Right renal cortex interstitium (tissue), 3 donors: ENCODE data around the gene PTRH2. TPM values are rescaled to one million over a fixed set of nuclear protein-coding genes. Genes with fewer than 3 reads are reported as not detected.
"Not testable (repeated sequence)": the region's sequence is repeated elsewhere in the genome, so short reads cannot be mapped to it uniquely, and the experiment has no call there.

Experiments used
- DNase-seq, 3 donors: peaks; one replicate each; pipeline ENCODE4 v3.0.0-alpha.2; 2013; ENCODE audit warnings: low read depth in 3 of 3, low spot score in 2 of 3
- polyA plus RNA-seq, 3 donors: library from polyadenylated mRNA; unstranded; fragments of 120-200 nt; gene quantifications; one replicate each; pipeline ENCODE4 v1.2.1, GENCODE V29; 2013; ENCODE audit not compliant: insufficient read length in 3 of 3

PTRH2 gene
- 10 to 100 TPM; 26.6 to 30.9 (median 29.8) TPM for polyA plus RNA-seq

DNA sequence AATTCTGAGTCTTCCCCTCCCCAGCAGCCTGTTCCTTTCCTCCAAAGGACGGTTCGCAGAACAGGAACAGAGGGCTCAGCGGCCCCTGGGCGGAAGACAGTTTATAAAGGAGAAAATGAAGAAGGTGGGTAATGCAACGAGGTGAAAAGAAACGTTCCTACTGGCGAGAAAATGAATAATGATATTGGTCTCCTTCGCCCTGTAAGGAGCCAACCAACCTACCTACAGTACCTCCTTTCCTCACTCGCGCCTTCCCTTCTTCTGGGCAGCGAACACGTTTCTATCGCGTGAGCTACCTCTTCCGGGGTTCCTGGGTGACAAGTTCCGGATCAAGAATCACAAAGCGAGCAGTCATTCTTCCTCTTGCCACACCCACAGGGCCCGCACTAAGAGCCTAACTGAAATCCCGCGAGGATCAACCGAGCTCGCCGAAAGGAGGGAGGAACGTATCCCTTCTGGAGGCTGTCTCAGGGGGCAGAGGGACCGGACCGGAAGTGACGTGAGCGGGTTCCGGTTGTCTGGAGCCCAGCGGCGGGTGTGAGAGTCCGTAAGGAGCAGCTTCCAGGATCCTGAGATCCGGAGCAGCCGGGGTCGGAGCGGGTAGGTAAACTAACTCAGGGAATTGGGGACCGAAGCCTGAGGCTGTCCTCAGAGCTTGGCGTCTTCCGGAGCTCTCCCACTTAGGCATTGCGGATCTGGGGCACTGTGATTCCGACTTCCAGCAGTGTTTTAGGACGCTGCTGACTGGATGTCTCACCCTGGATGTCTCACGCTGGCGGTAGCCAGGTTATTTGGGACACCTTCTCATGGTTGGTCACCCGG, at the start of gene PTRH2, which contains the start of gene VMP1:
PTRH2 (minus strand) TSS at position 282 of the 822 bp plus-strand sequence. CDS start 9,452 bp downstream, outside the sequence.
VMP1 (plus strand) TSS at position 506 of the 822 bp plus-strand sequence. CDS start 23,793 bp downstream, outside the sequence.
- peak; percentile 93 to 99 (median 99) for DNase-seq

DNA sequence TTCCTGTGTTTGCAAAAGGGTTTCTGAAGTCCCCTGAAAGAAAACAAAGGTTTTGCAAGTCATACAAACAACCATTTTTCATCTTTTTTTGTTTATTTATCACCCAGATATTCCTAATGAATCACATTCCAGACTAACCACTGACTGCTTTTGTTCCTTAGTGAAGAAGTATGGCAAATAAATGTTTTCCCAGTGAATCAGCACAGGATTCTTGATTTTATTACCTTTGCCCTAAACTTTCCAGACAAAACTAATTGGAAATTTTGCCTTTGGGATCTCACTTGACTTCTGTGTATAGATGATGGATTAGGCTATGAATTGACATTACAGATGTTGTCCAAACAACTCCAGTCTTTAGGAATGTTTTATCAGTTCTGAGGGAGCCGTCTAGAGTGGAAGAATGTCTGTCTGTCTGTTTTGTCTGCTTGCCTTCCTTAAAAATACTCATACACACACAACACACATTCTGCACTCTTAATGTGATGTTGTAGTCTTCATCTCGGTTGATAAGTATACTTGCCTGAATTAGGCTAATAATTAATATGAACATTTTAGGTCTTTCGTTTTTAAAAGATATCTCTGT, 49.1 kb upstream of the PTRH2 start:
- DNase-seq, result no peak

- not testable (repeated sequence) for DNase-seq
Observed at GRCh38 chr17:59755069-59755468, 47.8 kb upstream of the PTRH2 start.

DNA sequence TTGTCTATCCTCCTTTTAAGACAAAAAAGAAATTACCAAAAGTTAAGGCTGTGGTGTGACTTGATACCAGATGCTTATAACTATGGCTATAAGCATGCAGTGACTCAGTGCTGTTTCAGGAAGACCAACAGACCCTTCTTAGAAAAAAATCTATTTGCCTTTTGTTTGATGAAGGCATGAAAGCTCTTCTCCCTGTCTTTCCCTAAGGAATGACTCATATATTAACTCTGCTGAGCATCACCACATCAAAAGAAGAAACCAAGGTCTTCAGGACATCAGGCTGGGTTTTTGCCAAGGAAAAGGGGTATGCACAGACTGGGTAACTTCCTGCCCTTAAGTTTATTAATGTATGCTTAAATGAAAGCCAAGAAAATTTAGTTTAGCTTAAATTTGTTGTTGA, 47.3 kb upstream of the PTRH2 start:
- DNase-seq, result no peak

- peak; percentile 80 to 89 (median 83) for DNase-seq
Observed at GRCh38 chr17:59753522-59754467, 46.6 kb upstream of the PTRH2 start.

GRCh38 chr17:59752922-59753321, 45.7 kb upstream of the PTRH2 start:
- no peak for DNase-seq

DNA sequence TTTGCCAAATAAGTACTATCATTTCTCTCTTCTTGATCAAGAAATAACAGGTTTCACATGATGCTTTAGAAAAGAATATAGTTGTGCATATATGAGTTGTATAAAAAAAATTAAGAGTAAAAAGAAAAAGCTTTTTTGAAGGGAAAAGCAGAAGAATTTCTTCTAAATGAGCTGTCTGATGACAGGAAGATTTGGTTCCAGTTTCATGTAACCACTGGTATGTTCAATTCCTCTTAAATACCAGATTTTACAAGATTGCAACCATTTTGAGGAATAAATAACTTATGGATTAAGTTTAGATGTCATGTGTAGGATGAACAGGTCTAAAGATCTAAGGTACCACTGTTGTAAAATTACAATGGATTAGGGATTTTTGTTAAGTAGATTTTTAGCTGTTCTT, 45.2 kb upstream of the PTRH2 start:
- DNase-seq, result no peak

DNA sequence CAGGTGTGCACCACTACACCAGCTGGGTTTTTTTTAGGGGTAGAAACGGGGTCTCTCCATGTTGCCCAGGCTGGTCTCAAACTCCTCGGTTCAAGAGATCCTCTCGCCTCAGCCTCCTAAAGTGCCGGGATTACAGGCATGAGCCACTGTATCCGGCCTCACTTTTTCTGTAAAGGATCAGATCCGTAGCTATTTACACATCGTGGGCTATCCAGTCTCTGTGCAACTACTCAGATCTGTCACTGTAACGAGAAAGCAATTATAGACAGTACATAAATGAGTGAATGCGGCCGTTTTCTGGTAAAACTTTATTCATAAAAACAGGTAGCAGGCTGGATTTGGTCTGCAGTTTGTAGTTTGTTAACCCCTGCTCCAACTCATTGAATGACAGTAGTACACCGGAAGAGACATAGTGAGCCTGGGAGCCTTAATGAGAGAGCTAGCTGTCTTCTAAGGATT, 44.8 kb upstream of the PTRH2 start:
- DNase-seq, result no peak

- no peak for DNase-seq
Observed at GRCh38 chr17:59748591-59748990, 41.4 kb upstream of the PTRH2 start.

DNA sequence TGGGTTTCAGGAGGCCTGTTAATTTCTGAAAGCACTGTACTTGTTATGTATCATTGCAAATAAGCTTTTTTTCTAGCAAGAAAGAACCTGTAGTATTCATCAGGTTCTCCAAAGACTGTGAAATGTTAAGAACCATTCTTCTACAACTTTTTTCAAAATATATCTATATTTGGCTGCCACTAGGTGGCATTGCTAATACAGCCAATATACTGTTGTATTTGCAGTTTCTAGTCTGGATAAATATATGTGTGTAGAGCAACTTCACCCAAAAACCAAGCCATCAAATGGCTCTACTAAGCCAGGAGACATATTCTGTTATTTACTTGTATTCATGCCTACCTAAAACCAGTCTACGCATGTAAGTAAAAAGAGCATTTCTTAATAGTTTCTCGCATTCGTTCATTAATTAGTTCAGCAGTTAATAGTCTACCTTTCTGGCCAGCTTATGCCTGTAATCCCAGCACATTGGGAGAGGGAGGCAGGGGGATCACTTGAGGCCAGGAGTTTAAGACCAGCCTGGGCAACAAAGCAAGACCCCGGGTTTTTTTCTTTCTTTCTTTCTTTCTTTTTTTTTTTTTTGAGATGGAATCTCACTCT, 39.7 kb upstream of the PTRH2 start:
- DNase-seq, result no peak

- DNase-seq, result no peak
Observed at GRCh38 chr17:59745040-59745439, 37.8 kb upstream of the PTRH2 start.

DNA sequence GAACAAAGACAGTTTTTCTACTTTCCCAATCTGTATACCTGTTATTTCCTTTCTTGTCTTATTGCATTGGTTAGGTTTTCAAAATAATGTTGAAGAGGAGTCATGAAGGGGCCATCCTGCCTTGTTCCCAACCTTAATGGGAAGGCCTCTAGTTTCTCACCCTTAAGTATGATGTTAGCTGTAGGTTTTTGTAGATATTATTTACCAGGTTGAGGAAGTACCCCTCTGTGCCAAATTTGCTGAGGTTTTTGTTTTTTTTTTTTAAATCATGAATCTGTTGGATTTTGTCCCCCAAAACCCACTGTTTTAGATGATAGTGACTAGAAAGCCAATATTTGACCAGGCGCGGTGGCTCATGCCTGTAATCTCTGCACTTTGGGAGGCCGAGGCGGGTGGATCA, 36.6 kb upstream of the PTRH2 start:
- DNase-seq, result no peak

DNA sequence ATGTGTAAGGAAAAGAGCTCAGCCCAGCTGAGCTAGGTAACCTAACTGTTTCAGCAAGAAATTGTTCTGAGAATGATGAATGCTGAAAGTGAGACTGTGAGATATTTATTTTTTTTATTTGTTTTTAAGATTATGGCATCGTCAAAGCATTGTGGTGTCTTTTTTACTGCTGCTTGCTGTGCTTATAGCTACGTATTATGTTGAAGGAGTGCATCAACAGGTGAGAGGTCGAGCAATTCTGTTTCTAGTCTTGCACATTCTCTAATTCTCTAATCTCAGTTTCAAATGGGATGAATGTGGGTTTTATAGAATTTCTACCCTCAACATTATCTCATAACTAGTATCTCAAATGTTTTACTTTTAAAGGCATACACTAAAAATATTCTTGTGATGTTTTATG, 30.1 kb upstream of the PTRH2 start:
- no peak for DNase-seq

DNA sequence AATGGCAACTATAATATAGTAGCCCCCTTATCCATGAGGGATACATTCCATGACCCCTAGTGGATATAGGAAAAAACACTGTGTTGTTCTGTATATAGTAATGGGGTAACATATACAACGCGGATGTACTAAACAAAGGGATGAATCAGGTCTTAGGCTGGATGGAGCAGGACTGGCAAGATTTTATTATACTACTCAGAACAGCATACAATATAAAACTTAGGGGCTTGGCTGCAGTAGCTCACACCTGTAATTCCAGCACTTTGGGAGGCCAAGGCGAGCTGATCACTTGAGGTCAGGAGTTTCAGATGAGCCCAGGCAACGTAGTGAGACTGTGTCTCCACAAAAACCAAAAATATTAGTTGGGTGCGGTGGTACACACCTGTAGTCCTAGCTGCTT, 27.0 kb upstream of the PTRH2 start:
- DNase-seq, result no peak

GRCh38 chr17:59733697-59734096, 26.5 kb upstream of the PTRH2 start:
- no peak for DNase-seq

DNA sequence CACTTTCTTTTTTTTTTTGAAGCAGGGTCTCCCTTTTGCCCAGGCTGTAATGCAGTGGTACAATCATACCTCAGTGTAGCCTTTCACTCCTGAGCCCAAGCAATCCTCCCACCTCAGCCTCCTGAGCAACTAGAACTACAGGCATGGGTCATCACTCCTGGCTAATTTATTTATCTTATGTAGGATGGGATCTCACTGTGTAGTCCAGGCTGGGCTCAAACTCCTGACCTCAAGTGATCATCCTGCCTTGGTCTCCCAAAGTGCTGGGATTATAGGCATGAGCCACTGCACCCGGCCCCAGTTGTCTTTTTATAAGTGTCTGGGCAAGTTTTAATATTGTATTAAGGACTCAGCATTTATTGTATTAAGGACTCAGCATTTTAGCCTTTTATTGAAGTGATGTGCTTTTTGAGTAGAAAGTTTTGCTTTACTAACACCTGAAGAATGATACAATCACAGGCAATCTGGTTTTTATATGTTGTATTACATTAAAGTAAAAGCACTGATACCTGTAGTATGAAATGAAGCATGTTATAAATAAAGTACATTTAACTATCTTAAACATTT, 23.1 kb upstream of the PTRH2 start:
- DNase-seq, result no peak

DNA sequence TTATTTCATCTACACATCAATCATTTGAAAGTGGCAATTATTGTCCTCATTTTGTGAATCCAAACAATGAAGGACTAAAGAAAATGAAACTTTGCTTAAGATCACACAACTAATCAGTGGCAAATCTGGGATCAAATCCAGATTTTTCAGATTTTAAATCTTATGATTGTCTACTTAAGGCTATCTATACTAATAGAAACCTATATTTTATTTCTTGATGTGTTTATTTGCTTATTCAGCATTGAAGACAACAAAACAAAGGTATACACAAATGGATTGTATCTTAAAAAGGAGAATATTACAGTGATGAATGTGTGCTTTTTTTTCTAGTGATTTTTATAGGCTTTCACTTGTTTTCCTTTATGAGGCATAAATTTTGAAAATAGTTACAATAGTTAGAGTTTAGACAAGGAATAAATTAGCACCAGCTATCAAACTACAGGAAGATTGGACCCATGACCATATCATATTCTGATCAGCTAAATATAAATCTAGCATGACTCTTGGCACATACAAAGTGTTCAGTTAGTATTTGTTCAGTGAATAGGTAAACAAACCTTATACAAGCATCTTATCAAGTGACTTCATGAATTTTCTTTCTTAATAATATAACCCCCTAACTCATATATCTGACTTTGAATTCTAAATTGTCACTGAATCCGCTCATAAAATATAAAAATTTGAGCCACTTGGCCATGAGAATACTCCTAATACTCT, 20.7 kb upstream of the PTRH2 start:
- no peak for DNase-seq

GRCh38 chr17:59725691-59726090, 18.5 kb upstream of the PTRH2 start:
- no peak for DNase-seq

- DNase-seq, result no peak
Observed at GRCh38 chr17:59723607-59724006, 16.4 kb upstream of the PTRH2 start.
